Measurements from ENCODE around the gene MTARC2. TPM values are rescaled to one million over a fixed set of nuclear protein-coding genes. Genes with fewer than 3 reads are reported as not detected.

Gene MTARC2
- total RNA-seq, 1 donor from 2014 or later: 3.0 TPM

DNA sequence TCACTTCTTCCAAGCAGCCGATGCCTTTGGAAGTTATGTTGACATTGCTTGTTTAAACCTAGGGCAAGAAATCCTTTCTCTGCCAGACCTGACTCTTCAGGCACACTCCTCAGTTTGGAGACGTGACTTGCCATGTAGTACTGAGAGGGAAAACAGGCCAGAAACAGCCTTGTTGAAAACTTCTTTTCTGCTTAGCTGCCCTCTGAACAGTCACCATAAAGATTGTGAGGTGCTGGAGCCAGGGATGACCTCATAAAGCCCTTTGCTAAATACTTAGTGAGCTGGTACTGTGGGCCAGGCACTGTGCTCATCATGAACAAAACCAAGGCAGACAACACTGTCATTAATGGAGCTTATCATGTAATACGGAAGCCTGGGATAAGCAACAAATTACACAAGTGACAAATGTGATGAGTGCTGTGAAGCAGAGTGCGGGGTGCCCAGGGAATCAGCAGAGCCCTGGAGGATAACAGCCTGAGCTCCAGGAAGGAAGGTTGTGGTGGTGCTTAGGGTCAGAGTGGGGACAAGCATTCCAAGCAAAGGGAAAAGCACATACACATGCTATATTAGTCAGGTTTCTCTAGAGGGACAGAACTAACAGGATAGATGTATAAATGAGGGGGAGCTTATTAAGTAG is 80.9 kb downstream of the MTARC2 start:
- ATAC-seq: no peak

DNA sequence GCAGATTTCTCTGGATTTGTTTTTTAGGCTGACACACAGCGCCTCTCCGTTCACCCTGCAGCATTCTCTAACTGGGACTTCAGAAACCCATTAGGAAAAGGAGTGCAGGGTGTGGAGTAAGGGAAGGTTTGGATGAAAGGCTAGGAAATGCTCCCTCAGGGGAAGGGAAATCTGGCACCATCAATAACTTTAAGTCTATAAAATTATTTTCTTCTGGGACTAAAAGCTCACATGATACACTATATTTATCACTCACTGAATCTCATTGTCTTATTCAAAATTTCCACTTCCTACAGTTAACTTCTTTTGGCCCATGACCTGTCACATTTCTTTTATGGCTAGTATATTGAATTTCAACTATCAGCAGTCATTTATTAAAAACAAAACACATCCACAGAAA is 85.3 kb downstream of the MTARC2 start:
- no peak for ATAC-seq

Other genes with a start within 250 kb of the MTARC2 start
- gene MARK1, start 220.2 kb upstream of the MTARC2 start, total RNA-seq: 6.1 TPM
- 2.5 TPM for gene C1orf115, start 58.0 kb upstream of the MTARC2 start, total RNA-seq
- 6.1 TPM for gene MTARC1, start 38.6 kb downstream of the MTARC2 start, total RNA-seq
- 0.48 TPM for gene HLX, start 131.1 kb downstream of the MTARC2 start, total RNA-seq